Parathyroid adenoma (tissue), 2 donors: ENCODE data around the gene FBXL2.

ENCODE experiments used
- H2AFZ ChIP-seq: fragments of 300-600 bp; sonication (generic); one replicate; pipeline ENCODE4 v1.7.0; 2017; ENCODE audit warnings: antibody characterized with exemption, mild to moderate bottlenecking
- H3K27ac ChIP-seq: fragments of 300-600 bp; sonication (generic); one replicate; pipeline ENCODE4 v1.7.0; 2017
- H3K27me3 ChIP-seq: fragments of 300-600 bp; sonication (generic); one replicate; pipeline ENCODE4 v1.7.0; 2017; ENCODE audit warnings: low read length; ENCODE audit not compliant: control insufficient read depth, insufficient read depth
- H3K36me3 ChIP-seq: fragments of 300-600 bp; sonication (generic); one replicate; pipeline ENCODE4 v1.7.0; 2017; ENCODE audit warnings: low read length; ENCODE audit not compliant: control insufficient read depth, insufficient read depth
- H3K4me1 ChIP-seq: fragments of 300-600 bp; sonication (generic); one replicate; pipeline ENCODE4 v1.7.0; 2017; ENCODE audit warnings: control low read depth
- H3K4me2 ChIP-seq: fragments of 300-600 bp; sonication (generic); one replicate; pipeline ENCODE4 v1.7.0; 2017; ENCODE audit warnings: low read length
- H3K4me3 ChIP-seq: fragments of 300-600 bp; sonication (generic); one replicate; pipeline ENCODE4 v1.7.0; 2017; ENCODE audit warnings: low read depth, low read length
- H3K79me2 ChIP-seq: fragments of 300-600 bp; sonication (generic); one replicate; pipeline ENCODE4 v1.7.0; 2017; ENCODE audit warnings: control low read depth
- H3K9ac ChIP-seq: fragments of 300-600 bp; sonication (generic); one replicate; pipeline ENCODE4 v1.7.0; 2017; ENCODE audit warnings: mild to moderate bottlenecking
- H3K9me3 ChIP-seq: fragments of 300-600 bp; sonication (generic); one replicate; pipeline ENCODE4 v1.7.0; 2017; ENCODE audit warnings: low read length; ENCODE audit not compliant: control insufficient read depth
- TF ChIP-seq, protein P1 (sequence below): fragments of 300-600 bp; sonication (generic); IDR thresholded peaks from one replicate; pipeline ENCODE4 v1.7.0; 2017; ENCODE audit warnings: antibody characterized with exemption, mild to moderate bottlenecking
- donor health status: primary hyperparathyroidism.

The FBXL2 gene

DNA sequence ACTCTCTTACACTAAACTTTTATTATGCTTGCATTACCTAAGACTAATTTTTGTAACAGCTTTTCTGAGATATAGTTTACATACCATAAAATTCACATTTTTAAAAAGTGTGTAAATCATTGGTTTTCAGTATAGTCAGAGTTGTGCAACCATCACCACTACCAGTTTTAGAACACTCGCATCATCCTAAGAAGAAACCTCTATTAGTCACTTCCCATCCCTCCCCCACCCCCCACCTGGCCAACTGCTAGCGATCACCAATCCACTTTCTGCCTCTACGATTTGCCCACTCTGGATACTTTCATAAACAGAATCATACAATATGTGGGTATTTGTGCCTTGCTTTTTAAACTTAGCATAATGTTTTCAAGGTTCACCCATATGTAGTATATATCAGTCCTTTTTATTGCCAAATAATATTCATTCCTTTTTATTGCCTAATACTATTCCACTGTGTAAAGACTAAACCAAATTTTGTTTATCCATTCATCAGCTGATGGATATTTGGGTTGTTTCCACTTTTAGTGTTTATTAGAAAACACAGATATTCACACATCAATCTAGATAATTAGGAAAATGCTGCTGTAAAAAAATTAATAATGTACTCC, 139.9 kb downstream of the FBXL2 start:
- no peak overlapping the region for H2AFZ ChIP-seq
- no peak overlapping the region for H3K4me2 ChIP-seq
- H3K36me3 ChIP-seq: no peaks in the 10 kb centered on the region
- TF ChIP-seq, protein P1, sequence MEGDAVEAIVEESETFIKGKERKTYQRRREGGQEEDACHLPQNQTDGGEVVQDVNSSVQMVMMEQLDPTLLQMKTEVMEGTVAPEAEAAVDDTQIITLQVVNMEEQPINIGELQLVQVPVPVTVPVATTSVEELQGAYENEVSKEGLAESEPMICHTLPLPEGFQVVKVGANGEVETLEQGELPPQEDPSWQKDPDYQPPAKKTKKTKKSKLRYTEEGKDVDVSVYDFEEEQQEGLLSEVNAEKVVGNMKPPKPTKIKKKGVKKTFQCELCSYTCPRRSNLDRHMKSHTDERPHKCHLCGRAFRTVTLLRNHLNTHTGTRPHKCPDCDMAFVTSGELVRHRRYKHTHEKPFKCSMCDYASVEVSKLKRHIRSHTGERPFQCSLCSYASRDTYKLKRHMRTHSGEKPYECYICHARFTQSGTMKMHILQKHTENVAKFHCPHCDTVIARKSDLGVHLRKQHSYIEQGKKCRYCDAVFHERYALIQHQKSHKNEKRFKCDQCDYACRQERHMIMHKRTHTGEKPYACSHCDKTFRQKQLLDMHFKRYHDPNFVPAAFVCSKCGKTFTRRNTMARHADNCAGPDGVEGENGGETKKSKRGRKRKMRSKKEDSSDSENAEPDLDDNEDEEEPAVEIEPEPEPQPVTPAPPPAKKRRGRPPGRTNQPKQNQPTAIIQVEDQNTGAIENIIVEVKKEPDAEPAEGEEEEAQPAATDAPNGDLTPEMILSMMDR: no peak
- no peaks in the 10 kb centered on the region for H3K79me2 ChIP-seq
- no peaks in the 10 kb centered on the region for H3K27me3 ChIP-seq
- no peak overlapping the region for H3K27ac ChIP-seq
- H3K4me1 ChIP-seq: no peaks in the 10 kb centered on the region
- H3K9ac ChIP-seq: no peak overlapping the region
- no peaks in the 10 kb centered on the region for H3K9me3 ChIP-seq
- H3K4me3 ChIP-seq: no peak overlapping the region

DNA sequence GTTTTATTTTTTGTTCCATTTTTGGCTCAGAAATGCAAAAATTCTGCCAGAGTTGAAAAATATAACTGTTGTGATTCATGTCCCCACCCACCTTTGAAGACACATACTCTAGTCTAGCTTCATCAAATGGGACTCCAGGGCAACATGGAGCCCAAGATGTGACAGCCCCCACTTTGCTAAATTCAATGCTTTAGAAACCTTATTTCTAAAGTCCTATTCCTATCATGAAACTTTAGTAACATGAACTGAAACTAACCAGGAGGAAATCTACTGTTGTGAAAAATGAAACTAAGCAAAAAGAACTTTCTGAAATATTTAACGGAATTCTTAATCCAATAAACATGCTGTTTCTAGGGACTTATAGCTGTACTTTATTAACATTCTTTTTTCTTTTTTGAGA, 142.7 kb downstream of the FBXL2 start:
- Histone ChIP-seq H3K36me3 (no peaks in the 10 kb centered on the region), H3K79me2 (no peaks in the 10 kb centered on the region), H3K27ac (no peak overlapping the region), H3K4me1 (no peaks in the 10 kb centered on the region), H3K4me2 (no peak overlapping the region), H3K4me3 (no peak overlapping the region), H3K27me3 (no peaks in the 10 kb centered on the region), H3K9ac (no peak overlapping the region), H3K9me3 (no peaks in the 10 kb centered on the region), H2AFZ (no peak overlapping the region)
- TF ChIP-seq, protein P1: no peak

DNA sequence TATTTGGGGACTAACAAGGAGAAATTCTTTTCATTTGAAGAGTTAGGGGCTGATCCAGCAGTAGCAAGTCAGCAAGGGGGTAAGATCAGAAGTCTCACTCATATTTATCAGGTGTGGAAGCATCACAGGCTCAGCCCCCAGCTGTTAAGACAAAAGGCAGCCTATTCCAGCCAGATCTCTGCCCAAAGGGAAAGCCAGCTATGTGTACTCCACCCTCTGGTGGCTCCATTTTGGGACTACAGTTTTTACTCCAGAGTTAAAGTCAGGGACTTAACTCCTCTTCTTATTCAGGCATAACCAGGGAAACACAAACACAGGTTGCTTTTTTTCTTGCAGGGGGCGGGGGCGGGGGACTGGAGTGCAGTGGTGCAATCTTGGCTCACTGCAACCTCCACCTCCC, 143.7 kb downstream of the FBXL2 start:
- H3K9ac ChIP-seq: no peak overlapping the region
- no peaks in the 10 kb centered on the region for H3K79me2 ChIP-seq
- TF ChIP-seq, protein P1: no peak
- H3K9me3 ChIP-seq: no peaks in the 10 kb centered on the region
- no peak overlapping the region for H2AFZ ChIP-seq
- H3K4me1 ChIP-seq: no peaks in the 10 kb centered on the region
- no peak overlapping the region for H3K4me2 ChIP-seq
- no peaks in the 10 kb centered on the region for H3K36me3 ChIP-seq
- no peak overlapping the region for H3K4me3 ChIP-seq
- H3K27me3 ChIP-seq: no peaks in the 10 kb centered on the region
- H3K27ac ChIP-seq: no peak overlapping the region

DNA sequence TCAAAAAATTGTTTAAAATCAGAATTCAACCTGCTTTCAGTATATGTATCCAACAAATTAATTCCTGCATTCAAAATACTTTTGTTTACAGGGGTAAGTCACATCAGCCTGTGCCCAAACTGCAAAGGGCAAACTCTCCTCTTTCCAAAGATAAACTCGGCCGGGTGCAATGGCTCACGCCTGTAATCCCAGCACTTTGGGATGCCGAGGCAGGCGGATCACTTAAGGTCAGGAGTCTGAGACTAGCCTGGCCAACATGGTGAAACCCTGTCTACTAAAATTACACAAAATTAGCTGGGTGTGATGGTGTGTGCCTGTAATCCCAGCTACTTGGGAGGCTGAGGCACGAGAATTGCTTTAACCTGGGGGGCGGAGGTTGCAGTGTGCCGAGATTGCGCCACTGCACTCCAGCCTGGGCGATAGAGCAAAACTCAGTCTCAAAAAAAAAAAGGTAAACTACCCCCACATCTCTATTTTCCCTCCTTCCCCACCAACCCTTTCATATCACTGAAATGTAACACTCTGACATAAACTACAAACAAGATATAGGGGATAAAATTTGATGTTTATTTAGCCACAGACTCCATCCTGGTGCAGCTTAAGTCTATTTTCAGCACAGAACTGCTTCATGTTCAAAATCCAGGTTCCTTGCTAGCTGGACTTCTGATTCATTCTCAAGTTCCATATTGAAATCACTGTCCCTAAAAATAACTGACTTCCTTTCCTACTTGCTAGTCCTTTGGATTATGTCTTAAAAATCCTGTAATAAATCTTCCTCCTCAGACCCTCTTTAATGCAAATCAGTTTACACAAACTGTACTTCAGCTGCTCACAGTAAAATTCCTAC, 147.6 kb downstream of the FBXL2 start:
- H3K4me2 ChIP-seq: no peak overlapping the region
- no peaks in the 10 kb centered on the region for H3K36me3 ChIP-seq
- H3K9me3 ChIP-seq: no peaks in the 10 kb centered on the region
- H3K4me1 ChIP-seq: no peaks in the 10 kb centered on the region
- H2AFZ ChIP-seq: no peak overlapping the region
- peaks cover 18% of the 10 kb centered on the region for H3K79me2 ChIP-seq
- no peak overlapping the region for H3K9ac ChIP-seq
- H3K4me3 ChIP-seq: no peak overlapping the region
- no peak overlapping the region for H3K27ac ChIP-seq
- TF ChIP-seq, protein P1: no peak
- no peaks in the 10 kb centered on the region for H3K27me3 ChIP-seq
